Gastrocnemius medialis (tissue), 4 donors: ENCODE results near the gene KIF13A. TPM values are rescaled to one million over a fixed set of nuclear protein-coding genes. Genes with fewer than 3 reads are reported as not detected.
A peak's percentile ranks its signal among the peaks of the same experiment; 100 is the strongest.

Experiments
- ATAC-seq, 2 donors: fragments of 150-250 bp; one replicate each; pipeline ENCODE4 v1.9.1; 2016
- DNase-seq, 2 donors: peaks; one replicate each; pipeline ENCODE4 v3.0.0-alpha.2; 2019
- H3K27ac ChIP-seq, 4 donors: fragments of 200-600 bp; sonication (generic); 1 replicate in 1 of 4; 2 replicates in 3 of 4; pipeline ENCODE4 v1.5.1; 2016 to 2018; ENCODE audit warnings: mild to moderate bottlenecking in 2 of 4, moderate library complexity in 1 of 4
- H3K27me3 ChIP-seq, 3 donors: fragments of 200-600 bp; sonication (generic) in 2 of 3; 1 replicate in 1 of 3; 2 replicates in 2 of 3; pipeline versions ENCODE4 v1.5.1 to v1.6.0; 2016 to 2019; ENCODE audit warnings: mild to moderate bottlenecking in 1 of 3, moderate library complexity in 1 of 3
- H3K36me3 ChIP-seq, 2 donors: fragments of 200-600 bp; sonication (generic) in 1 of 2; one replicate each; pipeline ENCODE4 v1.5.1; 2017 to 2018
- H3K4me1 ChIP-seq, 2 donors: fragments of 200-600 bp; sonication (generic) in 1 of 2; one replicate each; pipeline ENCODE4 v1.5.1; 2016 to 2017; ENCODE audit warnings: mild to moderate bottlenecking in 2 of 2
- H3K4me3 ChIP-seq, 4 donors: fragments of 200-600 bp; sonication (generic) in 3 of 4; 1 replicate in 1 of 4; 2 replicates in 3 of 4; pipeline ENCODE4 v1.5.1; 2016 to 2019; ENCODE audit warnings: mild to moderate bottlenecking in 2 of 4
- H3K9me3 ChIP-seq, 3 donors: fragments of 200-600 bp; sonication (generic) in 2 of 3; 1 replicate in 1 of 3; 2 replicates in 2 of 3; pipeline ENCODE4 v1.5.1; 2016 to 2019
- POLR2A ChIP-seq, 2 donors: fragments of 450-650 bp; IDR thresholded peaks; one replicate each; pipeline ENCODE4 v1.6.1; 2017; ENCODE audit warnings: antibody characterized with exemption in 2 of 2, mild to moderate bottlenecking in 2 of 2, moderate library complexity in 2 of 2
- in situ Hi-C, 4 donors: fragments of 200-750 bp; cut with MboI; loops; one replicate each; pipeline versions ENCODE4 v1.15.0 to v1.8.0; 2017; ENCODE audit warnings: low sequenced_read_pairs in 4 of 4
- intact Hi-C: fragments of 100-400 bp; cut with DNase I; formaldehyde crosslinking; loops from one replicate; pipeline ENCODE4 v1.15.1; 2023; ENCODE audit warnings: low total_unique reads
- total RNA-seq, 4 donors: library from RNA; depleted of rRNA; stranded (reverse); fragments of >200 nt; gene quantifications; one replicate each; pipeline versions ENCODE4 v1.1.0 to v1.2.3, GENCODE V29; 2016
- TF ChIP-seq, protein P1 (sequence below), 5 experiments: fragments of 450-650 bp in 3 of 5; fragments of 200-600 bp in 2 of 5; sonication (generic) in 2 of 5; IDR thresholded peaks in 4 of 5; conservative IDR thresholded peaks in 1 of 5; 1 replicate in 4 of 5; 2 replicates in 1 of 5; pipeline ENCODE4 v1.5.1; 2016 to 2019; ENCODE audit warnings: antibody characterized with exemption in 5 of 5, mild to moderate bottlenecking in 3 of 5, moderate library complexity in 3 of 5

Gene KIF13A
- total RNA-seq, 4 donors from 2014 or later, result 47.4 to 72.9 (median 63.8) TPM

DNA sequence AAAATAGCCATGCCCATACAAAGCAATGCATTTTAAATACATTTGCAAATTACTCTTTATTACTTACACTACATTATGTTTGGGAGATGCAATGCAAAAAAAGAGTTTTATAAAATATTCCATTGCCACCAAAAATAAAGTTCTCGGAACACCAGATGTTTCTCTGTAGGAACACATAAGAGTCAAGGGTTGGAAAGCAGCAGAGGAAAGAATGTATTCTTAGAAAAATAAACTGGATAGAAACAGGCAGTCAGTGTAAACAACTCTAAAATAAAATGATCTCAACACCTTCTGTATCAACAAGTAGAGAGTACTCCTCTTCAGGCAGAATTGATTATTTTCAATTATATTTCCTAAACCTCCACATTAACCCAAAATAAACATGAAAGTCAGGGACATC, 28.1 kb downstream of the KIF13A start:
- peaks cover 49 to 76% of the 10 kb centered on the region in 2 donors for H3K4me1 ChIP-seq
- no peaks in the 10 kb centered on the region for H3K27me3 ChIP-seq
- H3K9me3 ChIP-seq, result no peaks in the 10 kb centered on the region
- peak overlapping the region in 1 of 4 donors; percentile 20 for H3K27ac ChIP-seq
- H3K36me3 ChIP-seq, result no peaks in the 10 kb centered on the region
- intact Hi-C loops (no loop called here), in situ Hi-C loops (no loop called here)
- TF ChIP-seq, protein P1, sequence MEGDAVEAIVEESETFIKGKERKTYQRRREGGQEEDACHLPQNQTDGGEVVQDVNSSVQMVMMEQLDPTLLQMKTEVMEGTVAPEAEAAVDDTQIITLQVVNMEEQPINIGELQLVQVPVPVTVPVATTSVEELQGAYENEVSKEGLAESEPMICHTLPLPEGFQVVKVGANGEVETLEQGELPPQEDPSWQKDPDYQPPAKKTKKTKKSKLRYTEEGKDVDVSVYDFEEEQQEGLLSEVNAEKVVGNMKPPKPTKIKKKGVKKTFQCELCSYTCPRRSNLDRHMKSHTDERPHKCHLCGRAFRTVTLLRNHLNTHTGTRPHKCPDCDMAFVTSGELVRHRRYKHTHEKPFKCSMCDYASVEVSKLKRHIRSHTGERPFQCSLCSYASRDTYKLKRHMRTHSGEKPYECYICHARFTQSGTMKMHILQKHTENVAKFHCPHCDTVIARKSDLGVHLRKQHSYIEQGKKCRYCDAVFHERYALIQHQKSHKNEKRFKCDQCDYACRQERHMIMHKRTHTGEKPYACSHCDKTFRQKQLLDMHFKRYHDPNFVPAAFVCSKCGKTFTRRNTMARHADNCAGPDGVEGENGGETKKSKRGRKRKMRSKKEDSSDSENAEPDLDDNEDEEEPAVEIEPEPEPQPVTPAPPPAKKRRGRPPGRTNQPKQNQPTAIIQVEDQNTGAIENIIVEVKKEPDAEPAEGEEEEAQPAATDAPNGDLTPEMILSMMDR (IDR thresholded peaks at IDR 0.05 in 4 of 5, conservative IDR thresholded peaks at IDR 0.05 in 1 of 5), result no peak
- TF ChIP-seq POLR2A (IDR thresholded peaks at IDR 0.05), result no peak
- no peak for DNase-seq
- ATAC-seq, result no peak
- no peak overlapping the region for H3K4me3 ChIP-seq

DNA sequence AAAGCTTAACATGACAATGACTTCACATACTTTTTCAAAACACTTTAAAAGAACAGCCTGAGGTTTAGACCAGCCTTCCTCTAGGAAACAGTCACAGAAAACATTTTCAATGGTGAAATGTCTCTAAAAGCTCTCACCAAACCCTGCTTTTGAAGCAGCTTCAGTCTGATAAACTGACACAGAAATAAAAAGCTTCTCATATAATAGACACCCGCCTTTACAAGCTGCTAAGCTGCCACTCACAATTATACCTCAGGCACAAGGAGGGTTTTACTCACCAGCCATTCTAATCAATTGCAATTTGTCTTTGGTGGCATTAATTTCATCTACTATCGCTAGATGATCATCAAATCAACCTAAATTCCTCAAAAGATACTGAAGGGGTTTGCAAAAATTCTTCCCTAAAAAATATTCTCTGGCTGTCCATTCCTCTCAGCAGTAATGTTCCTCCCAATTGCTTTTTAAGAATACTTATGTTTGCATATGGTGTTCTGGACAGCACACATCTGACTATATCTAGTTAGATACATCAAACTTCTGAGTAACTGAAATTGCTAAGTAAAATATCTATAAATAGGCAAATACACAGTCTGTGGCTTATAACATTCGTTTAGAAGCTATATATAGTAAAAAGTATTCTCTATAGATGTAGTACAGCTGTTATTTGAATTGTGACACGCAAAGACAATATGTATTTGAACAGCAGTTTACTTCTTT, 29.4 kb downstream of the KIF13A start:
- in situ Hi-C loops, result no loop called here
- H3K4me1 ChIP-seq, result peaks cover 49 to 69% of the 10 kb centered on the region in 2 donors
- no peak for DNase-seq
- no peak overlapping the region for H3K4me3 ChIP-seq
- no peaks in the 10 kb centered on the region for H3K36me3 ChIP-seq
- H3K9me3 ChIP-seq, result no peaks in the 10 kb centered on the region
- no peak for ATAC-seq
- intact Hi-C loops, result no loop called here
- peak overlapping the region in 2 of 4 donors; percentile 11 to 14 for H3K27ac ChIP-seq
- H3K27me3 ChIP-seq, result no peaks in the 10 kb centered on the region
- TF ChIP-seq POLR2A (IDR thresholded peaks at IDR 0.05), result no peak
- TF ChIP-seq, protein P1 (IDR thresholded peaks at IDR 0.05 in 4 of 5, conservative IDR thresholded peaks at IDR 0.05 in 1 of 5), result no peak

GRCh38 chr6:17957498-17957897, 29.9 kb downstream of the KIF13A start:
- intact Hi-C loops (no loop called here), in situ Hi-C loops (no loop called here)
- Histone ChIP-seq H3K27ac (peak overlapping the region in 3 of 4 donors; percentile 11 to 24 (median 14)), H3K9me3 (no peaks in the 10 kb centered on the region), H3K4me3 (no peak overlapping the region), H3K4me1 (peaks cover 45 to 64% of the 10 kb centered on the region in 2 donors), H3K36me3 (no peaks in the 10 kb centered on the region), H3K27me3 (no peaks in the 10 kb centered on the region)
- DNase-seq (no peak), ATAC-seq (no peak)
- no peak for TF ChIP-seq POLR2A (IDR thresholded peaks at IDR 0.05)
- TF ChIP-seq, protein P1 (IDR thresholded peaks at IDR 0.05 in 4 of 5, conservative IDR thresholded peaks at IDR 0.05 in 1 of 5), result no peak

DNA sequence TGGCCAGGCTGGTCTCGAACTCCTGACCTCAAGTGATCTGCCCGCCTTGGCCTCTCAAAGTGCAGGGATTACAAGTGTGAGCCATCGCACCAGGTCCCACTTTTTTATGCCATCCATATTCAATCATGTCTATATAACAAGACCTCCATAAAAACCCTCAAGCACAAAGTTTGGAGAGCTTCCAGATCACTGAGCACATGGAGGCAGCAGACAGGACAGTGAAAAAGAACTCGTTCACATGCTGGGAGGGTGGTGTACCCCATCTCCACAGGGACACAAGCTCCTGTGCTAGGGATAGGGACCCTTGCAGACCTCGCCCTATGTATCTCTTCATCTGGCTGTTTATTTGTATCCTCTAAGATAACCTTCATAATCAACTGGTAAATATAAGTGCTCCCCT, 30.3 kb downstream of the KIF13A start:
- Histone ChIP-seq H3K4me1 (peaks cover 41 to 60% of the 10 kb centered on the region in 2 donors), H3K27me3 (no peaks in the 10 kb centered on the region), H3K36me3 (no peaks in the 10 kb centered on the region), H3K27ac (peak overlapping the region in 3 of 4 donors; percentile 11 to 24 (median 14)), H3K9me3 (no peaks in the 10 kb centered on the region), H3K4me3 (no peak overlapping the region)
- in situ Hi-C loops, result no loop called here
- intact Hi-C loops, result no loop called here
- TF ChIP-seq POLR2A (IDR thresholded peaks at IDR 0.05), result no peak
- TF ChIP-seq, protein P1 (IDR thresholded peaks at IDR 0.05 in 4 of 5, conservative IDR thresholded peaks at IDR 0.05 in 1 of 5), result no peak
- ATAC-seq (no peak), DNase-seq (no peak)
